ENCODE measurements around the gene TSPEAR. TPM values are rescaled to one million over a fixed set of nuclear protein-coding genes. Genes with fewer than 3 reads are reported as not detected.

TSPEAR gene
- total RNA-seq, 2 donors from 2014 or later, result not detected

GRCh38 chr21:44708866-44709425 lies 2.4 kb downstream of the TSPEAR start:
- DNase-seq, result no peak
- no peak overlapping the region for H3K4me3 ChIP-seq
- H3K9me3 ChIP-seq, result no peaks in the 10 kb centered on the region
- intact Hi-C loops (cut with DNase I), result no loop called here
- H3K9ac ChIP-seq (ENCODE audit: low read depth in 2 of 2, low read length in 2 of 2), result no peak overlapping the region
- TF ChIP-seq CTCF (IDR thresholded peaks at IDR 0.05), result no peak
- no peaks in the 10 kb centered on the region for H3K4me1 ChIP-seq
- H3K27me3 ChIP-seq, result peaks cover 70% of the 10 kb centered on the region
- H3K27ac ChIP-seq, result no peak overlapping the region
- H3K36me3 ChIP-seq, result no peaks in the 10 kb centered on the region

GRCh38 chr21:44708213-44708865 lies 3.0 kb downstream of the TSPEAR start:
- no peak for TF ChIP-seq CTCF (IDR thresholded peaks at IDR 0.05)
- intact Hi-C loops (cut with DNase I), result no loop called here
- no peaks in the 10 kb centered on the region for H3K36me3 ChIP-seq
- H3K27me3 ChIP-seq, result peaks cover 71% of the 10 kb centered on the region
- no peaks in the 10 kb centered on the region for H3K4me1 ChIP-seq
- H3K9ac ChIP-seq (ENCODE audit: low read depth in 2 of 2, low read length in 2 of 2), result no peak overlapping the region
- H3K9me3 ChIP-seq, result no peaks in the 10 kb centered on the region
- DNase-seq, result peak; percentile 13
- H3K4me3 ChIP-seq, result no peak overlapping the region
- H3K27ac ChIP-seq, result no peak overlapping the region

GRCh38 chr21:44706706-44707581 lies 4.4 kb downstream of the TSPEAR start:
- peak; percentile 4 for DNase-seq
- no peak overlapping the region for H3K9ac ChIP-seq (ENCODE audit: low read depth in 2 of 2, low read length in 2 of 2)
- H3K4me3 ChIP-seq, result no peak overlapping the region
- no peak for TF ChIP-seq CTCF (IDR thresholded peaks at IDR 0.05)
- H3K36me3 ChIP-seq, result no peaks in the 10 kb centered on the region
- no peaks in the 10 kb centered on the region for H3K4me1 ChIP-seq
- intact Hi-C loops (cut with DNase I), result no loop called here
- H3K9me3 ChIP-seq, result no peaks in the 10 kb centered on the region
- no peak overlapping the region for H3K27ac ChIP-seq
- H3K27me3 ChIP-seq, result peaks cover 62% of the 10 kb centered on the region

DNA sequence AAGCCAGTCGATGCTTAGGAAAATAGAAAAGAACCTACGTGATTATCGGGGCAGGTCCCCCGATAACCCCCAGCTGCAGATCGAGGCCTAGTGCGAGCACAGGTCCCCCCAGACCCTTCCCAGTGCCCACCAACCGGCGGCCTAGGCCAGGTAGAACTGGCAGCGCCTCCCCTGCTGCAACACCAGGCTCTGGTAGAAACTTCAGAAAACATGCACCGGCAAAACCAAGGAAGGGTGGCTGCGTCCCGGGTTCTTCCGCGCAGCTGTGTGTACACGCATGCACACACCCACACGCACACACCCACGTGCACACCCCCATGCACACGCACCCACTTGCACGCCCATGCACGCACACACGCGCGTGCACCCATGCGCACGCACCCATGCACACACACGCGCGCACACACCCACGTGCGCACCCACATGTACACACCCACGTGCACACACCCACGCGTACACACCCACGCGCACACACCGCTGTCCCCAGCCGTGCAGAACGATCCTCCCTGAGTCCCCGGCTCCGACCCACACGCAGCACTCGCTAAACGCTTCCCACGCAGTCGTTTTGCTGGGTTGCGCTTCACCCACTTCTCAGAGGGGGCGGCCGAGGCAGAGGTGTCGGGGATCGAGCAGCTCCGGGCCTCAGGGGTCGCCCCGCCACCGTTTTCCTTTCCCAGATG lies 5.2 kb downstream of the TSPEAR start:
- Histone ChIP-seq H3K4me1 (no peaks in the 10 kb centered on the region), H3K36me3 (no peaks in the 10 kb centered on the region), H3K4me3 (no peak overlapping the region), H3K27me3 (peaks cover 54% of the 10 kb centered on the region), H3K27ac (no peak overlapping the region), H3K9me3 (no peaks in the 10 kb centered on the region), H3K9ac (ENCODE audit: low read depth in 2 of 2, low read length in 2 of 2) (no peak overlapping the region)
- DNase-seq, result peak; percentile 9
- intact Hi-C loops (cut with DNase I), result no loop called here
- no peak for TF ChIP-seq CTCF (IDR thresholded peaks at IDR 0.05)

GRCh38 chr21:44704636-44705001 lies 6.8 kb downstream of the TSPEAR start:
- Histone ChIP-seq H3K4me1 (no peaks in the 10 kb centered on the region), H3K9me3 (no peaks in the 10 kb centered on the region), H3K27ac (no peak overlapping the region), H3K9ac (ENCODE audit: low read depth in 2 of 2, low read length in 2 of 2) (no peak overlapping the region), H3K36me3 (no peaks in the 10 kb centered on the region), H3K4me3 (no peak overlapping the region), H3K27me3 (peaks cover 41% of the 10 kb centered on the region)
- intact Hi-C loops (cut with DNase I), result no loop called here
- peak; percentile 13 for DNase-seq
- no peak for TF ChIP-seq CTCF (IDR thresholded peaks at IDR 0.05)
